Anterior cingulate cortex (tissue), 58 donors: Measurements from ENCODE around the gene LSM7.

Source experiments
- DNase-seq, 58 donors: peaks; one replicate each; lab custom pipeline; 2025; lab: John Stamatoyannopoulos, UW

The LSM7 gene

DNA sequence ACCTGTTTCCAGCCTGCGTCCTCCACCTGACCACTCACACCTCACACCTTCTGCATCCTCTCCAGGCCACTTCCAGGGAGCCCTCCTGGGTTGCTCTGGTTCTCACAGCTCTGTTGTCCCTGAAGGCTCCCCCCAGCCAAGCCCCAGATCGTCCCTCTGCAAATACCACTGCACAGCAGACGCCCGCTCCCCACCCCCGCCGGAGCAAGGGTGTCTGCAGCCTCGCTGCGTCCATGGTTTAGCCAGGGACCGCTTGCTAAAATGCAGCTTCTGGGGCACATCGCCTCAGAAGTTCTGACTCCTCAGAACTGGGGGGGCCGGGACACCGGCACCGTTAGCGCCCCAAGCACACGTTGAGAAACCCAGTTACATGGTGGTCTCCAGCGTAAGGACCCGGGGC, 21.4 kb downstream of the LSM7 start:
- DNase-seq: no peak

DNA sequence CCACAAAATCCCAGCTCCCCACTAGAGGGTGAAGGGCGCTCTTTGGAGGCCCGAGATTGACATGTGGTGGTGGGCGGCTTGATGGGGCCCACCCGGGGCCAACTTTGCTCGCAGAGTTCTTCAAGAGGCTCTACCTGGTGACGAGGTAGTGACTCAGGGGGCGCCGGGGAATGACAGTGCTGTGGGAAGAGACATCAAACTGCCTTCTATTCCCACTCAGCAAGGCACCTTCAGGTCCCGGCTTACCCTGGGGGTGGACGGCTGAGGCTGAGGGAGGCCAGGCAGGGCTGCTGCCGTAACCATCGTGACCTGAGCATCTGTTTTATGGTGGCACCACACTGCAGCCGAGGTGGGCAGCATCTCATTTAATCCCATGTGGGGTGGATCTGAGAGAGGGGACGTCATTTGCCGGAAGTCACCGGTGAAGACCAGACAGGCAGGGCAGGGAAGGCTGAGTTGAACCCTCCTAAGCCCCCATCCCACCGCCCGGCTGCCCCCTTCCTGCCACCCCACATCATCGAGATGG, 22.0 kb downstream of the LSM7 start:
- DNase-seq: peak in 1 of 58 donors; percentile 68

DNA sequence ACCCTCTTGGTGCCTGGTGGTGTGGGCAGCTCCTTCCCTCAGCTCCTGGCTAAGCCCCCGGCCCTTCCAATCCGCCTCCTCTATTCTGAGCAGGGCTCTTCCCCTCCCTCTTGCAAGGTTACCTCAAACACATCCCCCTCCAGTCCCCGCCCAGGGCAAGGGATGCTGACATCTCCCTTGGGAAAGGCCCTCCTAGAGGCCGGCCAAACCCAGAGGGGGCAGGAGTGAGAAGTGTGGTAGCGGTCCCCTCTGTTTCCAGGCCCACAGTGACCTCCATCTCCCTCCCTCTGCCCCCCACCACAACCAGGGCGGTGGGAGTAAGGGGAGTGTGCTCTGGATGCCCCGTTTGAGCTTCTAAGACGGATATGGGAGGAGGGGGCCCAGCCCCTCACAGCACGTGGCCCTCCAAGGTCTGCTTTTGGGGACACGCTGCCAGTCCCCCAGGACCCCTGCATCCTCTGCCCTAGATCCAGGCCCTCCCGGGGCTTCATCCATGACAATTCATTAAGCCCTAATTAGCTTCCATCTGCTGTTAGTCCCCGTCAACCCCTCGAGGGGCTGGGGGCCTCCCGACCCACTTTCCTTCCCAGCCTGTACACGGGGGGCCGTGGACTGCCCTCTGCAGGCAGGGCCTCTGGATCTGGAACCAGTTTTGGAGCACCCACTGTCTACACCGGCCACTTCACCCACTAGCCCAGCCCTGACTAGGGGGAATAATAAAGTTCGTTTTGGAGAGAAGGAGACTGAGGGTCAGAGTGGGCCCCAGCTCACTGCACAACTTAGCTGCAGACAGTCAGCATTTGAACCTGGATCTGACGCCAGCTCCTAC, 22.7 kb downstream of the LSM7 start:
- no peak for DNase-seq

DNA sequence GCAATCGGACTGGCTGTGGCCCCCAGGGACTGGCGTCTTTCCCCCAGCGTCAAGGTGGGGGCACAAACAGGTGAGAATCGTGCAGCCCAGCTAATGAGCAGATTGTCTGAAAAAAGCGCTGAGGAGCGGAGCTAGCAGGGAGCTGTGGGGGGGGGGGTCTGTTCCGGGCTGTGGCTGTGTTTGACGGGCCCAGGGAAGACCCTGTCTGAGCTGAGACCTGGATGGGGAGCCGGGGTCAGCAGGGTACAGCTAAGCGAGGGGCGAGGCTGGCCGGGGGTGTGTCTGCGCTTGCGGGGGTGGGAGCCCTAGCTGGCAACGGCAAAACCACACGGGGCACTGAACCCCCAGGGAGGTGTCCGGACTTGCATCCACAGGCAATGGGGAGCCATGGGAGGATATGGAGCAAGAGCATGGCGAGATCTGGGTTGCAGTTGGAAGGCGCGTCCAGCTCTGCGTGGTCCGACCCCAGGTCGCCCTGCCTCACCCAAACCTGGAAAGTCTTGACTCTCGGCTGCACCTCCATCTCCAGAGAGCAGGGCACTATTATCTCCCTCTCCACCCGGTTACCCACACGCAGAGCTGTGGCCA, 25.1 kb downstream of the LSM7 start:
- DNase-seq: no peak

DNA sequence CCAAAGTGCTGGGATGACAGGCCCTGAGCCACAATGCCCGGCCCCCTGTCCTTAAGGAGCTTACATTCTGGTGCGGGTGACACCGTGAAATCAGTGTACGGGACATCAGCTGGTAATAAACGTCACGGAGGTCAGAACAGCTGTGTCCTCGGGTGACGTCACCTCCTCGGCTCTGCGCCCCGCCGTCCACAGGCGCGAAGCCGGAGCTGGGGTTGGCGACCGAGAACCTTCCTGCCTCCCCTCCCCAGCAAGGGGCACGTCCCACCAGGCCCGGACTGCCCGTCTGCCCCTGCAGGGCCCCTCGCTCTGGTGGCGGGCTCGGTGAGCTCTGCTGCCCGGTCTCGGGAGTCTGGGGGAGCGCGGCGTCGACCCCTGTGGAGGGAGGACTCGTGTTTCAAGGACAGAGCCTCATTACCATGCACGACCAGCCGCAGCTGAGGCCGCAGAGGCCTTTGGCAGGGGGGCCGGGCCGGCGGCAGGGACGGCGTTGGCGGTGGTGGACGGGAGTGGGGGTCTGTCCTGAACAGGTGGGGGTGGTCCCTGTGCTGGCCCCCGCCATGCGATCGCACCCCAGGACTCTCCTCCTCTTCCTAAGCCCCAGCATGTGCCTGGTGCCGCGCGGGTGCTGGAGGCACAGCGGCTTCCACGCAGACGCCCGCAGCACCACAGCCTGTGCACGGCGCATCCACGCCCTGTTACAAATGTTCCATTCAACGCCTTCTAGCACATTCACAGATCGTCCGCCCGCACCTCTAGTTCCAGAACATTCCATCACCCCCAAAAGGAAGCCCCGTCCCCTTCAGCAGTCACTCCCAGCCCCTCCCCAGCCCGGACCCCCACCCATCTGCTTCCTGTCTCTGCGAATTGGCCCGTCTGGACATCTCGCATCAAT, 25.8 kb downstream of the LSM7 start:
- peak in 10 of 58 donors; percentile 11 to 61 (median 36) for DNase-seq

DNA sequence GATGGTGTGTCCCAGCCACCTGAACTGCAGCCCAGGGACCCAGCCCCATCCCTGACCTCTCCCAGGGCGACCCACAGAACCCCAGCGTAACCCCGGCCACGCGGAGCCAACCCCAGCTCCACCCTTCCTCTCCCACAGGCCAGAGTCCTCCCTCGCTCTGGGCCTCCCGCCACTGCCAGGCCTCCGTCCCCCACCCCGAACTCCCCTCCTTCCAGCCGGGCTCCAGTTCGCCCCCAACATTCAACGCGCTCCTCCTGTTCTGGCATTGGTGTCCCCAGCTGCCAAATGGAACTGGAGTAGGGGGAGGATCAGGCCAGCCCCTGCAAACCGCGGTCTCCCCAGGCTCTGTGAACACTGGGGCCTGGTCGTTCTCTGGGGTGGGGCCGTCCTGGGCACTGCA, 27.9 kb downstream of the LSM7 start:
- no peak for DNase-seq

DNA sequence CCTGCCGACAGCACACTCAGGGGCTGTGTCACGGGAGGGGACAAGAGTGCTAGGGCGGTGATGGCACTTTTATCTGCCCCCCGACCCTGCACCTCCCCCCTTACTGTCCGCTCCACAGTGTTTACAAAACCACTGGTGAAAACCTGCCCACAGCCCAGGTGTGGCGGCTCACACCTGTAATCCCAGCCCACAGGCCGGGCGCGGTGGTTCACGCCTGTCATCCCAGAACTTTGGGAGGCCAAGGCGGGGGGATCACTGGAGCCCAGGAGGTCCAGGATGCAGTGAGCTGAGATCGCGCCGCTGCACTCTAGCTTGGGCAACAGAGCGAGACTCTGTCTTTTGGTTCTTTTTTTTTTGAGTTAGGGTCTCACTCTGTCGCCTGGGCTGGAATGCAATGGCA, 32.2 kb downstream of the LSM7 start:
- no peak for DNase-seq

DNA sequence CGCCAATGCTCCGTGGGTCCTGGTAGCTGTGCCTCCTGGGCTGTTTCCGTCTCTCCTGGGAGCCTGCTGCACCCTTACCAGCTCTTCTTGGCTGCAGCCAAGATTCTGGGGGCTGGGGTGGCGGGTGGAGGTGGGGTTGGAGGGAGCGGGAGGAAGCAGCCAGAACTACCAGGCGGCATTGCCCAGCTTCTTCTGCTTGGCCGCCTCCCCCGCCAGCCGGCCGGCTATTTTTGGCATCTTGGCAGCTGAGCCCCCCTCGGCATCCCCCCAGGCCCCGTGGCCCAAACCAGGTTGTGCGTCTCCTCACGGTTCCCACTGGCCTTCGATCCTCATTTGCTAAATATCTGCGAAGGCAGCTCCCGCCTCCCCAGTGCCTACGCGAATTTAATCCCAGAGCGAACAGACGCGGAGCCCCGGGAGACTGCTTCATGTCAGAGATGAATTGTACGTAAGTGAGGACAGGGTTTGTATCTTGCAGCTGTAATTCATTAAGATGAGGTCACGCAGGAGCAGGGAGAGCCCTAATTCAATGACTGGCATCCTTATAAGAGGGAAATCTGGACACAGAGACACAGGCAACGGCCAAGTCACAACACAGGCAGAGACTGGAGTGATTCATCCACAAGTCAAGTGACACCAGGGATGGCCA, 33.6 kb downstream of the LSM7 start:
- peak in 47 of 58 donors; percentile 21 to 81 (median 59) for DNase-seq

DNA sequence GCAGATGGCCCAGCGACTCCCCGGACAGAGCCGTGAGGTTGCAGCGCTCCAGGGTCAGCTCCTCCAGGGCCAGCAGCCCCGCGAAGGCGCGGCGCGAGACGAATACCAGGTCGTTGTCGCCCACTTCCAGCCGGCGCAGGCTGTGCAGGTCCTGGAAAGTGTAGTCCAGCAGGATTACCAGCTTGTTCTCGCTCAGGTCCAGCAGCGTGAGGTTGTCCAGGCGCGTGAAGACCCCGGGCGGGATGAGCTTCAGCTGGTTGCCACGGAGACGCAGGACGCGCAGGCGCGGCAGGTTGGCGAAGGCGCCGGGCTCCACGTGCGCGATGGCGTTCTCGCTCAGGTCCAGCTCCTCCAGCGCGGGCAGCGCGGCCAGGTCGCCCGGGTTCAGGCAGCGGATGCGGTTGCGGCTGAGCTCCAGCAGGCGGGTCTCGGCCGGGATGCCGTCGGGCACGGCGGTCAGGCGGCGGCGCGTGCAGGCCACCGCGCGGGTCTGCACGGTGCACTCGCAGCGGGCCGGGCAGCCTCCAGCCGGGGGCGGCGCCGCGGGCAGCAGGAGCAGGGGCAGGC, 37.1 kb downstream of the LSM7 start:
- DNase-seq: peak in 3 of 58 donors; percentile 10 to 40 (median 15)

DNA sequence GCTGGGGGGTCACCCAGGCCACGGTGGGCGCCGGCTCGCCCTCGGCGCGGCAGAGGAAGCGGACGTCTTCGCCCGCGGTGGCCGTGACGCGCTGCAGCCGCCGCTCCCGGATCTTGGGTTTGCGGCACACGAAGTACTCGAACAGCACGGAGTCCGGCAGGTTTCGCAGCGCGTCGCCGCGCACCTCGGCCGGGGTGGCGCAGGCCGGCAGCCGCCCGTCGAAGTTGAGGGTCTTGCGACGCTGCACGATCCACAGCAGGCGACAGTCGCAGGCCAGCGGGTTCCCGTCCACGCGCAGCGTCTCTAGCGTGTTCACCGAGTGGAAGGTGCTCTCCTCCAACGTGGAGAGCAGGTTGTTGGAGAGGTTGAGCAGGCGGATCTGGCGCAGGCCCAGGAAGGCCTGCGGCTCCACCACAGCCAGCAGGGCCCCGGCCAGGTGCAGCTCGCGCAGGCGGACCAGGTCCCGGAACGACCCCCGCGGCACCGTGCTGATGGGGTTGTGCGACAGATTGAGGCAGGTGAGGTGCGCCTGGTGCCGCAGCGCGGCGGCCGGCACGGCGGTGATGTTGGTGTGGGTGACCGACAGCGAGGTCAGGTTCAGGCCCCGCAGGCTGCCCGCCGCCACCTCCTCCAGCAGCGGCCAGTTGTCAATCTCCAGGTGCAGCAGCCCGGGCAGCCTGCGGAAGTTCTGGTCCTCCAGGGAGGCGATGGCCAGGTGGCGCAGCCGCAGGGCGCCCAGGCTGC, 37.8 kb downstream of the LSM7 start:
- no peak for DNase-seq

DNA sequence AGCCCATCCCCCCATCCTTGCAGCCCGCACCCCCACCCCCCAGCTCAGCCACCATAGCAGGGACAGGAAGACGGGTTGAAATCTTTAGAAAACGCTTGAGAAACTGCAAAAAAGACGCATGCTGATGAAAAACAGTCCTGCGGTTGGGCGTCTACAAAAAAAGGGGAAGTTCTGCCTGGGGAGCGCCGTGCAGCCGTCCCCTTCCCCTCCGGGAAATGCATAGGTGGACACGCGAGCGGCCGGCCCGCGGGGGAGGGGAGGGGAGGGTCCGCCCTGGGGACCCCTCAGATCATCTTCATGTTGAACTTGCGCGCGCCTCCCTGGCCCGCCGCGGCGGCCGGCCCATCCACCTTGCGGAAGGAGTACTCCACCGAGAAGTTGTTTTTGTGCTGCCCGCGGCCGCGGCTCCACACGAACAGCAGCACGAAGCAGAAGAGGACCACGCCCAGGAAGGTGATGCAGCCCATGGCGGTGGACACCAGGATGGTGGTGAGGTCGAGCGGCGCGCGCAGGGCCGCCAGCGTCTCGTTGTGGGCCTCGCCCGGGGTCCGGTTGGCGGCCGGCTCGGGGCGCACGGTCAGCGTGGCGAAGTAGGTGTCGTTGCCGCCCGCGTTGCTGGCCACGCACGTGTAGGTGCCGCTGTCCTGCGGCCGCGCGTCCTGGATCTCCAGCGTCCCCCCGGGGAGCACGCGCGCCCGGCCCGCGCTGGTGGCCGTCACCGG, 38.5 kb downstream of the LSM7 start:
- peak in 2 of 58 donors; percentile 25 to 39 for DNase-seq

DNA sequence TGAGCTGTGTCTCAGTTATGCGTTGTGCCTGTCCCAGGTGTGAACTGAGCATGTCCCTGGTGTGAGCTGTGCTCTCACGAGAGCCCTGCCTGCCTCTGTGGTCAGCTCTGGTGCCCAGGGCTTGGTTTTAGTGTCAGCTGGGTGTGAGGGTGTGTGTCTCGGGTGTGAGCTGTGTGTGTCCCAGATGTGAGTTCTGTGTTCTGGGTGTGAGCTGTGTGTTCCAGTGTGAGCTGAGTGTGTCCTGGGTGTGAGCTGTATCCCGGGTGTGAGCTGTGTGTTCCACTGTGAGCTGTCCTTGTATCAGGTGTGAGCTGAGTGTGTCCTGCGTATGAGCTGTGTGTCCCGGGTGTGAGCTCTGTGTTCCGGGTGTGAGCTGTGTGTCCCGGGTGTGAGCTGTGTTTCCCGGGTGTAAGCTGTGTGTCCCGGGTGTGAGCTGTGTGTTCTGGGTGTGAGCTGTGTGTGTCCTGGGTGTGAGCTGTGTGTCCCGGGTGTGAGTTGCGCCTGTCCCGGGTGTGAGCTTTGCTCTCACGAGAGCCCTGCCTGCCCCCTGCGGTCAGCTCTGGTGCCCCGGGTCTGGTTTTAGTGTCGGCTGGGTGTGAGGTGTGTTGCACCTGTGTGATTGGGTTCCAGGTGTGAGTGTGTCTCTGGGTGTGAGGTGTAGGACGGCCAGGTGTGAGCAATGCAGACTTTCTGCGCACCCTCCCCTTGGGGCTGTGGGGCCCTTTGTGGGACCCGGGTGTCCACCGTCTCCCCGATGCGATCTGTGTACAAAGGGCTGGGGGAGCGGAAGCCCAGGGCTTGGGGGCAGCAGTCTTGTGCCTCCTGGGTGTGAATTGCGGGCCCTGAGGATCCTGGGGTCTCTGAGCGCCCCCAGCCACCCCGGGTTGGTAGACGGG, 39.3 kb downstream of the LSM7 start:
- DNase-seq: no peak

DNA sequence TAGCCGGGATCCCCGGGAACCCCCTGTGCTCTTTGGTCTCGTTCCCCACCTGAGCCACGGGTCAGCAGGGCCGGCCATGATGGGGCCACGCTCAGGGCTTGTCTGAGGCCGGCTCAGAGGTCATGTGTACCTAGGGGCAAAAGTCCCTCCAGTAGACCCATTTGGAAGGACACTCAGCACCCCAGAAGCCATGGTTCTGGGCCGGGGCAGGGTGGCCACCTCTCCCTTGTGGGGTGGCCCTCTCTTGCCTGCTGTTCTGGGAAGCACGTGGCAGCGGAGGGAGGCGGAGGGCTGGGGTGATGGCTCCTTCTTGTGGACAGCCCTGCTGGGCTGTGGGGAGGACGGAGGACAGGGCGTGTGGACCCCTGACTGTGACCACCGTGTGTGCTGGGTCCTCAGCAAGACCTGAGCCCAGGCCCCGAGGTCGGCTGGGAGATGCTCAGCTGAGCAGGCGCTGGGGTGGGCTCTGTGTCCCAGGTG, 40.0 kb downstream of the LSM7 start:
- DNase-seq: no peak

DNA sequence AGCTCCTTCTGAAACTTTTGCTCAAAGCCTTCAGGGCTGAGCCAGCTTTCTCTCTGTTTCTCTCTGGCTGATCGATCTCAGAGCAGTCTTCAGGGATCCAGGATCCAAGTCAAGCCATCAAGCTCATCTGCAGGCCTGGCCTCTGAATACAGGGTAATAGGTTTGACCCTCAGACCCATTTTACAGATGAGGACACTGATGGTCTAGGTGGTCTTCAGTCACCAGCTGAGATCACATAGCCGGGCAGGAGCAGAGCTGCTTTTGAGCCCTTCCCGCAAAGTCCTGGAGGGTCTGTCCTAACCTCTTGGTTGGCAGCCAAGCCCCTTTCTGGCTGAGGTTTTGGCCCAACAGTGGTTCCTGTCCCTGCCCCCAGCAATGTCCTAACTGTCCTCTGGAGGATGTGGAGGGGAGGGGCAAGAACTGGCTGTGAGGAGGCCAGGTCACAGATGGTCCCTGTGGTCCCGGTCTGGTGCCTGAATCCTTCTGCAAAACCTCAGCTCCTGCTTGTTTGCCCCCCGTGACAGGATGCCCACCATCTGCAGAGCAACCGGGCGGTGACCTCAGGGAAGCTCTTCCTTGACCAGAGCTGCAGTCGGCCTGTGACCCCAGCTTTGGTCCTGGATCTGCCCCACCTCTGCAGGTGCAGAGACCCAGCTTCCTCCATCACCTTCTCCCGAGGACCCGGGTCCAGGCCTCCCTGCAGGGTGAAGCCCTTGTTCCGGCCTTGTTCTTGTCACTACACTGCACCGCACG, 40.6 kb downstream of the LSM7 start:
- no peak for DNase-seq

DNA sequence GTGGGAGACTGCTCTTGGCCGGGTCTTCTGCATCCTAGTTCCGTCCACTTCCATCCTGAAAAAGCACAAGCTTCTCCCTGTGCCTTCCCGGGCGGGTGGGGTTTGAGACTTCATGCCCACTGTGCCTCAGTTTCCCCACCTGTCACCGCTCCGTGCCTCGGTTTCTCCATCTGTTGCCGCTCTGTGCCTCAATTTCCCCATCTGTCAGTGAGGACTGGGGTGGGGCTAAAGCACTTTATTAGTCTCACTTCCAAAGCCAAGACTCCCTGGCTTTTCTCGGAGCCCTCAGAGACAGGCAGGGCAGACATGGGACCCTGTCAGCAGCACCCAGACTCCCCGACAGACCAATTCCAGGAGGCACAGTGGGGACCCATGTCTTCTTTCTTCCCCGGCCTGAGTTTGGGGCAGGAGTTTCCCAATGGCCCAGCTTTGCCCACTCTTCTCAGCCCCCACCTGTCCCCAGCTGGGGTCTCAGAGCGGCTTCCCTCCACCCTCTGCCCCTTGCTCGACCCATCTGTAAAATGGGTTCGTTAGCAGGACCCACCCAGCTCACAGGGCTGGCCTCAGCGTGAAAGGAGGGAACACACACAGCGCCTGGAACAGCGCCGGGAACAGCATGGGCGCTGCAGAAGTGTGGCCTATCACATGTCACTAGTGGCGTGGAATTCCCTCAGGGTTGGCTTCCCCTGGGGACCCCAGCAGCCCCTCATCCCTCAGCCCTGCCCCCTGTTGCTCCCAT, 41.8 kb downstream of the LSM7 start:
- no peak for DNase-seq
